AG09309 (cell line): ENCODE measurements around the gene PAXX.

Experiments
- DNase-seq: peaks from one replicate; pipeline ENCODE4 v3.0.0-alpha.2; 2010; ENCODE audit warnings: low read depth
- H3K4me3 ChIP-seq: 2 replicates; pipeline ENCODE4 v1.5.1; 2011; ENCODE audit warnings: mild to moderate bottlenecking, low read depth, low read length, moderate library complexity; ENCODE audit not compliant: control insufficient read depth
- TF ChIP-seq, protein P1 (sequence below): IDR thresholded peaks from 2 replicates; pipeline ENCODE4 v1.5.1; 2011; ENCODE audit warnings: mild to moderate bottlenecking, low read depth, low read length, inconsistent platforms; ENCODE audit not compliant: insufficient read depth, control insufficient read depth; ENCODE audit errors: missing control alignments

Gene PAXX

DNA sequence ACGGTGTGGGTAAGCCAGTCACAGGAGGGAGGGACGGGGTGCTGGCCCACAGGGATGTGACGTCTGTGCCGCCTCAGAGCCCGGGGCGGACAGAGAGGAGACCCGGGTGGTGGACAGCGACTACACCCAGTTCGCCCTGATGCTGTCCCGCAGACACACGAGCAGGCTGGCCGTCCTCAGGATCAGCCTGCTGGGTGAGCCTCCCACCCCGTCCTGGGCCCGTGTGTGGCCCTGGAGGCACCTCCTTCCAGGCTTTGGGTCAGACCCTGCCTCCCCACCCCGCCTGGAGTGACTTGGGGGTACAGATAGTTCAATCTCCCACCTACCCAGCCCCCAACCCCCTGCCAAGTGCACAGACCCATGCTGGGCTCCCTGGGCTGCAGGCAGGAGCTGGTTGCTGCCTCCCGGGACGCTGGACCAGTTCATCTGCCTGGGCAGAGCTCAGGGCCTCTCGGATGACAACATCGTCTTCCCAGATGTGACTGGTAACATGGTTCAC lies 38.4 kb upstream of the PAXX start:
- H3K4me3 ChIP-seq = no peak overlapping the region
- TF ChIP-seq, protein P1, sequence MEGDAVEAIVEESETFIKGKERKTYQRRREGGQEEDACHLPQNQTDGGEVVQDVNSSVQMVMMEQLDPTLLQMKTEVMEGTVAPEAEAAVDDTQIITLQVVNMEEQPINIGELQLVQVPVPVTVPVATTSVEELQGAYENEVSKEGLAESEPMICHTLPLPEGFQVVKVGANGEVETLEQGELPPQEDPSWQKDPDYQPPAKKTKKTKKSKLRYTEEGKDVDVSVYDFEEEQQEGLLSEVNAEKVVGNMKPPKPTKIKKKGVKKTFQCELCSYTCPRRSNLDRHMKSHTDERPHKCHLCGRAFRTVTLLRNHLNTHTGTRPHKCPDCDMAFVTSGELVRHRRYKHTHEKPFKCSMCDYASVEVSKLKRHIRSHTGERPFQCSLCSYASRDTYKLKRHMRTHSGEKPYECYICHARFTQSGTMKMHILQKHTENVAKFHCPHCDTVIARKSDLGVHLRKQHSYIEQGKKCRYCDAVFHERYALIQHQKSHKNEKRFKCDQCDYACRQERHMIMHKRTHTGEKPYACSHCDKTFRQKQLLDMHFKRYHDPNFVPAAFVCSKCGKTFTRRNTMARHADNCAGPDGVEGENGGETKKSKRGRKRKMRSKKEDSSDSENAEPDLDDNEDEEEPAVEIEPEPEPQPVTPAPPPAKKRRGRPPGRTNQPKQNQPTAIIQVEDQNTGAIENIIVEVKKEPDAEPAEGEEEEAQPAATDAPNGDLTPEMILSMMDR = no peak
- no peak for DNase-seq

DNA sequence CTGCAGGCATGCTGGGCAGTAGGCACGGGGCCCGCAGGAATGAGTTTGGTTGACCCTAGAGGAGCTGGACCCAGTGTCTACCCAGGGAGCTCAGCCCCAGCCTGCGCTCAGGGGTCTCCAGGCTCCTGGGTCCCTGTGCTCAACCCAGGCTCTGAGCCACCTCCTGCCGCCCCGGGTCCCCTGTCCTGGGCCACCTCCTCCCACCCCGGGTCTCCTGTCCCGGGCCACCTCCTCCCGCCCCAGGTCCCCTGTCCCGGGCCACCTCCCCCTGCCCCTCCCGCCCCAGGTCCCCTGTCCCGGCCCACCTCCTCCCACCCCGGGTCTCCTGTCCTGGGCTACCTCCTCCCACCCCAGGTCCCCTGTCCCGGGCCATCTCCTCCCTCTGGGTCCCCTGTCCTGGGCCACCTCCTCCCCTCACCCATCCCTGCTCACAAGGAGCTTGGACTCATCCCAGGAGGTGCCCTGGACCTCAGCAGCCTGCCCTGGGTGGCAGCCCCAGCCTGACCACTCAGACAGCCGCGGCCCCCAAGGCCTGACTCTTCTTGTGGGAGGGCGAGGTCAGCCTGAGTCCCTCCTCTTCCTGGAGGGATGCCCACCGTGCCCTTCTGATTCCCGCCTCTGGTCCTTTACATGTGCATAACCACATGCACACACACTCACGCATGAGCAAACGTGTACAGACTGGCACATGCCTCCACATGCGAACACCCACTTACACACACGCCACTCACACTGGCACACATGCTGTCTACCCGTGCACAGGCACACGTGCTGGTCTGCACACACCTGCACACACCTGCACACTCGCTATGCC lies 37.7 kb upstream of the PAXX start:
- TF ChIP-seq, protein P1 = no peak
- DNase-seq = no peak
- H3K4me3 ChIP-seq = no peak overlapping the region

DNA sequence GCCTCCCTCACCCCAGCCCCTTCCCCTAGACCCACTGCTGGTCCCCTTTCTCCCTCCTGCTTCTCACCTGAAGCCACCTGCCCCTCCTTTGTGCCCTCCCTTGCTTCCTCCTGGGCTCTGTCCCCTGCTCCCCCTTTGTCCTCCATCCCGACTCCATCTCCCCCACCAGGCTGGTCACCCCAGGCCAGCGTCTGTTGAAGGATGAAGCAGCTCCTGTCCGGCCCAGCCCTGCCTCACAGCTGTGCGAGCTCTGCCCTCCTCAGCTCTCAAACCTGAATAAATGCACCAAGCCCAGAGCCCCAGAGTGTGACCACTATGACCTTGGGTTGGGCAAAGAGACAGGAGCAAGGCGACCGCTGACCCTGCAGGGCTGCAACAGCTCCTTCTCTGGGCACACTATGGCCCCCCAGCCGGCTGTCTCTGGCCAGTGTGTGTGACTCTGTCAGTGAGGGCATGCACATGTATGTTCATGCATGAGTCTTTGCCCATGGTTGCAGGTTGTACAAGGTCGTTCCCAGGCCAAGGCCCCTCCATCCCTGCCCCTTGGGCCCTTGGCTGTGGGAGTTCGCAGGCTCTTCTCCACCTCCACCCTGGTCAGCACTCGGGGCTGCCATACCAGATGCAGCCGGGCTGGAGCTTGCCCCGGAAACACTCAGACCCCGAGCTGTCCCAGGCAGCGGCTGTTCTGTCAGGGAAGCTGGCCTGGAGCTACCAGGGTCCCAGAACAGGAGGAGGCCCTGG lies 36.9 kb upstream of the PAXX start:
- DNase-seq = no peak
- no peak overlapping the region for H3K4me3 ChIP-seq
- TF ChIP-seq, protein P1 = no peak

DNA sequence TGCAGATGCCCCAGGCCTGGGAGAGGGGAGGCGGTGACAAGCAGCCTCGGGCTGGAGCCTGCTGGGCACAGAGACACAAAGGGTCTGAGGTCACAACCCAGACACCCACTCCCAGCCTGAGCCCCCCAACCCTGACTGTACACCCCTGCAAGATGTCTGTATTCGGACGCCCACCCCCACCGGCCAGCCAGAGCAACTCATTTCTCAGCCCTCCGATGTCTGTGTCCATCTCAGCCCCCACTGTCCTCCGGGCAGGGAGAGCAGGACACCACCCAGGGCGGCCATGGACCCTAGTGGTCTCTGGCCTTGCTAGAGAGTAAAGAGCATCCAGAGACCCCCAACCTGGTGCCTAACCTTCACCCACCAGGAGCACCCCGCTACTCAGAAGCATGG lies 36.3 kb upstream of the PAXX start:
- DNase-seq = no peak
- TF ChIP-seq, protein P1 = no peak
- no peak overlapping the region for H3K4me3 ChIP-seq

DNA sequence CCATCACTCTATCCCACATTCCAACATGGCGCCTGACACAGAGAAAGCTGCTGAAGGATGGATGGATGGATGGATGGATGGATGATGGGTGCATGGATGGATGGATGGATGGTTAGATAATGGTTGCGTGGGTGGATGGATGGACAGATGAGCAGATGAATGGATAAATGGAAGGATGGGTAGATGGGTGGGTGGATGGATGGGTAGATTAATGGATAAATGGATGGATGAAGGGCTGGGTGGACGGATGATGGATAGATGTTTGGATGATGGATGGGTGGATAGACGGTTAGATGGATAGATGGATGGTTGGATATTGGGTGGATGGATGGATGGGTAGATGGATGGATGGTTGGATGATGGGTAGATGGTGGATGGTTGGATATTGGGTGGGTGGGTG lies 35.6 kb upstream of the PAXX start:
- DNase-seq = no peak
- TF ChIP-seq, protein P1 = no peak
- H3K4me3 ChIP-seq = no peak overlapping the region

DNA sequence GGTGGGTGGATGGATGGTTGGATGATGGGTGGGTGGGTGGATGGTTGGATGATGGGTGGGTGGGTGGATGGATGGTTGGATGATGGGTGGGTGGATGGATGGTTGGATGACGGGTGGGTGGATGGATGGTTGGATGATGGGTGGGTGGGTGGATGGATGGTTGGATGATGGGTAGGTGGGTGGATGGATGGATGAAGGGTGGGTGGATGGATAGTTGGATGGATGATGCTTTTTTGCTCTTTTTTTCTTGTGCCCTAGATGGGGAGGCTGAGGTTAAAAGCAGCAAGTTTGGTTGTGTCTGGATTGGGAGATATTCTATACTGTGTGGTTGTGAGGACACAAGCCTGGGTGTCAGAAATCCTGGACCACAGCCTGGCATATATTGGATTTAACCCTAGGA lies 34.8 kb upstream of the PAXX start:
- no peak overlapping the region for H3K4me3 ChIP-seq
- TF ChIP-seq, protein P1 = no peak
- DNase-seq = no peak
